Stimulated activated CD4-positive, alpha-beta T cell treated with anti-CD3 and anti-CD28 coated beads, Interleukin-2, amount 100 ng/mL, for 4 hours (primary cell): ENCODE results near the gene MTOR.
A peak's percentile ranks its signal among the peaks of the same experiment; 100 is the strongest.
"Not testable (repeated sequence)": the region's sequence is repeated elsewhere in the genome, so short reads cannot be mapped to it uniquely, and the experiment has no call there.

Experiments
- DNase-seq: peaks from one replicate; pipeline ENCODE4 v3.0.0-alpha.2; 2020; ENCODE audit warnings: low read depth

MTOR gene

GRCh38 chr1:11109047-11109760 is 153.1 kb downstream of the MTOR start:
- no peak for DNase-seq

- no peak for DNase-seq
These were observed 154.8 kb downstream of the MTOR start for GRCh38 chr1:11107599-11107998.

GRCh38 chr1:11105586-11105985 is 156.8 kb downstream of the MTOR start:
- no peak for DNase-seq

GRCh38 chr1:11101347-11101746 is 161.0 kb downstream of the MTOR start:
- DNase-seq = no peak

- not testable (repeated sequence) for DNase-seq
These were observed 161.5 kb downstream of the MTOR start for GRCh38 chr1:11100806-11101205.

- no peak for DNase-seq
These were observed 162.2 kb downstream of the MTOR start for GRCh38 chr1:11100149-11100493.

GRCh38 chr1:11099310-11100148 is 162.8 kb downstream of the MTOR start, which contains the start of gene EXOSC10:
EXOSC10 (minus strand) TSS chr1:11099869; CDS start chr1:11099831, 38 bp downstream.
- peak; percentile 93 for DNase-seq

- DNase-seq = no peak
These were observed 163.4 kb downstream of the MTOR start for GRCh38 chr1:11098931-11099309.

- DNase-seq = not testable (repeated sequence)
These were observed 178.6 kb downstream of the MTOR start for GRCh38 chr1:11083784-11084183.

- no peak for DNase-seq
These were observed 181.4 kb downstream of the MTOR start for GRCh38 chr1:11080931-11081330.

GRCh38 chr1:11078631-11079030 is 183.7 kb downstream of the MTOR start:
- no peak for DNase-seq

GRCh38 chr1:11073398-11073797 is 189.0 kb downstream of the MTOR start:
- DNase-seq = not testable (repeated sequence)

GRCh38 chr1:11072216-11072917 is 190.0 kb downstream of the MTOR start:
- DNase-seq = no peak

- DNase-seq = no peak
These were observed 190.7 kb downstream of the MTOR start for GRCh38 chr1:11071463-11072215.

- DNase-seq = no peak
These were observed 191.5 kb downstream of the MTOR start for GRCh38 chr1:11070876-11071275.

GRCh38 chr1:11068600-11069473 is 193.5 kb downstream of the MTOR start:
- DNase-seq = no peak

- no peak for DNase-seq
These were observed 194.4 kb downstream of the MTOR start for GRCh38 chr1:11067716-11068599.

- no peak for DNase-seq
These were observed 196.6 kb downstream of the MTOR start for GRCh38 chr1:11065796-11066195.

GRCh38 chr1:11064942-11065341 is 197.4 kb downstream of the MTOR start:
- DNase-seq = no peak

- not testable (repeated sequence) for DNase-seq
These were observed 198.3 kb downstream of the MTOR start for GRCh38 chr1:11063937-11064537.
